Measurements from ENCODE around the gene KAT8. TPM values are rescaled to one million over a fixed set of nuclear protein-coding genes. Genes with fewer than 3 reads are reported as not detected.

The KAT8 gene
- total RNA-seq, 1 donor from 2014 or later, result 76.6 TPM

GRCh38 chr16:31083981-31084380 lies 33.5 kb upstream of the KAT8 start:
- Histone ChIP-seq H3K36me3 (peaks cover 0 to 59% of the 10 kb centered on the region in 2 donors), H3K4me1 (peaks cover 13% of the 10 kb centered on the region), H3K4me3 (no peak overlapping the region), H3K27ac (no peak overlapping the region), H3K27me3 (no peaks in the 10 kb centered on the region), H3K9me3 (no peaks in the 10 kb centered on the region)
- no peak for TF ChIP-seq POLR2A (IDR thresholded peaks at IDR 0.05)
- no peak for TF ChIP-seq POLR2AphosphoS5 (IDR thresholded peaks at IDR 0.05; ENCODE audit: insufficient read depth in 1 of 2, low read depth in 1 of 2)
- no peak for TF ChIP-seq CTCF (IDR thresholded peaks at IDR 0.05)
- intact Hi-C loops (cut with DNase I), result loop anchor here (5.0 to 10.0 kb wide), 2 partner anchors 52 to 61 kb away; partner anchors contain the start of gene STX4
- DNase-seq (ENCODE audit: extremely low spot score in 2 of 2), result no peak

GRCh38 chr16:31084584-31085302 lies 32.7 kb upstream of the KAT8 start:
- TF ChIP-seq POLR2AphosphoS5 (IDR thresholded peaks at IDR 0.05; ENCODE audit: insufficient read depth in 1 of 2, low read depth in 1 of 2) (no peak), CTCF (IDR thresholded peaks at IDR 0.05) (no peak), POLR2A (IDR thresholded peaks at IDR 0.05) (no peak)
- no peak overlapping the region for H3K4me3 ChIP-seq
- no peaks in the 10 kb centered on the region for H3K27me3 ChIP-seq
- H3K4me1 ChIP-seq, result peaks cover 13% of the 10 kb centered on the region
- no peaks in the 10 kb centered on the region for H3K9me3 ChIP-seq
- intact Hi-C loops (cut with DNase I), result loop anchor here (5.0 to 10.0 kb wide), 2 partner anchors 52 to 60 kb away; partner anchors contain the start of gene STX4
- peaks cover 0 to 51% of the 10 kb centered on the region in 2 donors for H3K36me3 ChIP-seq
- H3K27ac ChIP-seq, result no peak overlapping the region
- DNase-seq (ENCODE audit: extremely low spot score in 2 of 2), result no peak

DNA sequence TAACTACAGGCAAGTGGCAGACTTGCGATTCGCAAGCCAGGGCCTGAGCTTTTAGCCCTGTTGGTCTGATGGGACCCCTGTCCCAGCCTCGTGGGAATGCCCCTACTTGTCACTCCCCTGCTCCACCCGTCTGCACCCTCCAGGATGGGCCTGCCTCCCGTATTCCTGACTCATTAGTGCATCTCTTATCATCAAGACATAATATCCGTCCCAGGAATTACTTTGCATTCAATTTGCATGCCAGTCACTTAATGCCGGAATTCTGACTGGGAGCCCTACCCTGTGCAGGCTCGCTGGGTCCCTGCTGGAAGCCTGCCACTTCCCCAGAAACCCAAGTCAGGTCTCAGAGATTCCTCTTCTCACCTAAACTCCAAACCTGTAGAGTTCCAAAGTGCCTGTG lies 32.1 kb upstream of the KAT8 start:
- intact Hi-C loops (cut with DNase I), result loop anchor here (10.0 kb wide), 1 partner anchor 59 kb away; no protein-coding TSS in a partner anchor
- H3K4me1 ChIP-seq, result peaks cover 13% of the 10 kb centered on the region
- no peak overlapping the region for H3K27ac ChIP-seq
- no peak for DNase-seq (ENCODE audit: extremely low spot score in 2 of 2)
- H3K4me3 ChIP-seq, result no peak overlapping the region
- H3K9me3 ChIP-seq, result no peaks in the 10 kb centered on the region
- TF ChIP-seq CTCF (IDR thresholded peaks at IDR 0.05) (no peak), POLR2A (IDR thresholded peaks at IDR 0.05) (no peak), POLR2AphosphoS5 (IDR thresholded peaks at IDR 0.05; ENCODE audit: insufficient read depth in 1 of 2, low read depth in 1 of 2) (no peak)
- H3K36me3 ChIP-seq, result peaks cover 0 to 44% of the 10 kb centered on the region in 2 donors
- H3K27me3 ChIP-seq, result no peaks in the 10 kb centered on the region

GRCh38 chr16:31085873-31086628 lies 31.4 kb upstream of the KAT8 start:
- Histone ChIP-seq H3K4me3 (no peak overlapping the region), H3K4me1 (peaks cover 13% of the 10 kb centered on the region), H3K27ac (no peak overlapping the region), H3K27me3 (no peaks in the 10 kb centered on the region), H3K36me3 (peaks cover 0 to 44% of the 10 kb centered on the region in 2 donors), H3K9me3 (no peaks in the 10 kb centered on the region)
- no peak for DNase-seq (ENCODE audit: extremely low spot score in 2 of 2)
- intact Hi-C loops (cut with DNase I), result loop anchor here (10.0 kb wide), 1 partner anchor 59 kb away; no protein-coding TSS in a partner anchor
- TF ChIP-seq POLR2AphosphoS5 (IDR thresholded peaks at IDR 0.05; ENCODE audit: insufficient read depth in 1 of 2, low read depth in 1 of 2) (no peak), CTCF (IDR thresholded peaks at IDR 0.05) (no peak), POLR2A (IDR thresholded peaks at IDR 0.05) (no peak)

All from vagina (tissue), 2 donors.